GM12801 (cell line): Measurements from ENCODE around the gene FGFRL1.

ENCODE experiments used
- CTCF ChIP-seq: IDR thresholded peaks from one replicate; pipeline ENCODE4 v1.5.1; 2011; ENCODE audit warnings: control low read depth; ENCODE audit not compliant: insufficient read length; ENCODE audit errors: extremely low read depth

The FGFRL1 gene

GRCh38 chr4:1058997-1059665 lies 47.7 kb downstream of the FGFRL1 start:
- TF ChIP-seq CTCF: no peak

GRCh38 chr4:1060121-1060520 lies 48.7 kb downstream of the FGFRL1 start:
- no peak for TF ChIP-seq CTCF

- no peak for TF ChIP-seq CTCF
Measured at GRCh38 chr4:1060621-1061020, 49.2 kb downstream of the FGFRL1 start.

- TF ChIP-seq CTCF: no peak
Measured at GRCh38 chr4:1061056-1061700, 49.8 kb downstream of the FGFRL1 start.

- TF ChIP-seq CTCF: no peak
Measured at GRCh38 chr4:1061760-1062159, 50.3 kb downstream of the FGFRL1 start.

GRCh38 chr4:1062419-1062818 lies 51.0 kb downstream of the FGFRL1 start:
- no peak for TF ChIP-seq CTCF

GRCh38 chr4:1065732-1066131 lies 54.3 kb downstream of the FGFRL1 start:
- TF ChIP-seq CTCF: no peak
